HG02763 (cell line): ENCODE measurements around the gene SH3TC2.
"Not testable (repeated sequence)": the region's sequence is repeated elsewhere in the genome, so short reads cannot be mapped to it uniquely, and the experiment has no call there.

Source experiments
- ATAC-seq: cut with Tn5 transposase; IDR thresholded peaks from one replicate; pipeline ENCODE4 v1.9.1; 2021; ENCODE audit warnings: mild to moderate bottlenecking, moderate library complexity; ENCODE audit not compliant: unreplicated experiment

SH3TC2 gene

GRCh38 chr5:149063017-149063687 is at the start of gene SH3TC2:
Gene SH3TC2 (minus strand): TSS chr5:149063062. CDS start chr5:149063022, 40 bp downstream.
- ATAC-seq, result no peak

GRCh38 chr5:149110406-149110805 is 47.5 kb upstream of the SH3TC2 start:
- ATAC-seq, result no peak

GRCh38 chr5:149108651-149109280 is 45.9 kb upstream of the SH3TC2 start:
- ATAC-seq, result no peak

GRCh38 chr5:149100331-149100730 is 37.5 kb upstream of the SH3TC2 start:
- no peak for ATAC-seq

GRCh38 chr5:149099920-149100319 is 37.1 kb upstream of the SH3TC2 start:
- no peak for ATAC-seq

- no peak for ATAC-seq
Measured at GRCh38 chr5:149094996-149095395, 32.1 kb upstream of the SH3TC2 start.

- no peak for ATAC-seq
Measured at GRCh38 chr5:149093625-149094024, 30.8 kb upstream of the SH3TC2 start.

- no peak for ATAC-seq
Measured at GRCh38 chr5:149089796-149090195, 26.9 kb upstream of the SH3TC2 start.

- ATAC-seq, result no peak
Measured at GRCh38 chr5:149088686-149089085, 25.8 kb upstream of the SH3TC2 start.

- no peak for ATAC-seq
Measured at GRCh38 chr5:149083846-149084245, 21.0 kb upstream of the SH3TC2 start.

GRCh38 chr5:149082271-149082670 is 19.4 kb upstream of the SH3TC2 start:
- ATAC-seq, result no peak

- no peak for ATAC-seq
Measured at GRCh38 chr5:149080294-149080693, 17.4 kb upstream of the SH3TC2 start.

GRCh38 chr5:149079883-149080282 is 17.0 kb upstream of the SH3TC2 start:
- no peak for ATAC-seq

GRCh38 chr5:149074071-149074470 is 11.2 kb upstream of the SH3TC2 start:
- ATAC-seq, result not testable (repeated sequence)

- ATAC-seq, result no peak
Measured at GRCh38 chr5:149073213-149073612, 10.4 kb upstream of the SH3TC2 start.

- no peak for ATAC-seq
Measured at GRCh38 chr5:149072791-149073190, 9.9 kb upstream of the SH3TC2 start.

- no peak for ATAC-seq
Measured at GRCh38 chr5:149072376-149072775, 9.5 kb upstream of the SH3TC2 start.

- ATAC-seq, result no peak
Measured at GRCh38 chr5:149071756-149072155, 8.9 kb upstream of the SH3TC2 start.

- ATAC-seq, result no peak
Measured at GRCh38 chr5:149071216-149071615, 8.4 kb upstream of the SH3TC2 start.

GRCh38 chr5:149069711-149070110 is 6.8 kb upstream of the SH3TC2 start:
- ATAC-seq, result no peak

- ATAC-seq, result no peak
Measured at GRCh38 chr5:149063896-149064478, 1.1 kb upstream of the SH3TC2 start.

- no peak for ATAC-seq
Measured at GRCh38 chr5:149062371-149063016, 368 bp downstream of the SH3TC2 start.
